GM10248 (cell line): ENCODE results near the gene EEFSEC.
"Not testable (repeated sequence)": the region's sequence is repeated elsewhere in the genome, so short reads cannot be mapped to it uniquely, and the experiment has no call there.

ENCODE experiments used
- CTCF ChIA-PET: fragments of 300-600 bp; sonication (Branson Sonifier 250); formaldehyde crosslinking; extraction: SDS; loops from one replicate; lab custom pipeline; 2021; ENCODE audit warnings: antibody characterized with exemption; lab: Yijun Ruan, JAX
- POLR2A ChIA-PET: fragments of 350-650 bp; sonication (Branson Sonifier 250); formaldehyde crosslinking; extraction: SDS; loops from one replicate; lab custom pipeline; 2020; ENCODE audit warnings: antibody characterized with exemption; lab: Yijun Ruan, JAX
- DNase-seq: peaks from one replicate; pipeline ENCODE4 v3.0.0; 2012; ENCODE audit errors: extremely low spot score
- TF ChIP-seq, protein P1 (sequence below): IDR thresholded peaks from 2 replicates; pipeline ENCODE4 v1.5.1; 2012; ENCODE audit warnings: mild to moderate bottlenecking, low read depth; ENCODE audit errors: extremely low read depth, missing control alignments, control extremely low read depth

The EEFSEC gene

DNA sequence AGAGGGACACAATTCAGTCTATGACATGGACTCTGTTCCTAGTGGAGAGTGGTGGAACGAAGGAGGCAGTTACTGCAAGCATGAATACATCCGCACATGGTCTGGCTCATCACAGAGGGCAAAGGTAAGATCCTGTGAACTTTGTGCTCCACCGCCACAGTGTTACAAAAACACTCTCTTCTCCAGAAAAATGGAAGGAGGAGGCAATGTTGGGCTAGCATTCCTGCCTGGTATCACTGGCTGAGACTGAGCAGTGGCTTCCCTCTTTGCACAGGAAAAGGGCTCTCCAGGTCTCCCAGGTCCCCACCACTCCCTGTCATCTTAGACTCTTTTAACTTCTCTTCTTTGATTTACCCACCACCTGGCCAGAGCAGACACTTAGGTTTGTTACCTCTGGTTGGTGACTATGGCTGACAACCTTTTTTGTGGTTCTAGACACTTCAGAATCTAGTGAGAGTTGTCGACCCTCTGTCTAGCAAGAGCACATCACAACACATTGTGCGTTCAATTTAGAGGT, 1.5 kb upstream of the EEFSEC start:
- ChIA-PET POLR2A (no interaction called here), CTCF (interaction anchor here (1.2 kb wide), 1 partner anchor 28 kb away, joined by 5 read pairs; the partner anchor contains the start of gene RUVBL1)
- no peak for DNase-seq
- TF ChIP-seq, protein P1, sequence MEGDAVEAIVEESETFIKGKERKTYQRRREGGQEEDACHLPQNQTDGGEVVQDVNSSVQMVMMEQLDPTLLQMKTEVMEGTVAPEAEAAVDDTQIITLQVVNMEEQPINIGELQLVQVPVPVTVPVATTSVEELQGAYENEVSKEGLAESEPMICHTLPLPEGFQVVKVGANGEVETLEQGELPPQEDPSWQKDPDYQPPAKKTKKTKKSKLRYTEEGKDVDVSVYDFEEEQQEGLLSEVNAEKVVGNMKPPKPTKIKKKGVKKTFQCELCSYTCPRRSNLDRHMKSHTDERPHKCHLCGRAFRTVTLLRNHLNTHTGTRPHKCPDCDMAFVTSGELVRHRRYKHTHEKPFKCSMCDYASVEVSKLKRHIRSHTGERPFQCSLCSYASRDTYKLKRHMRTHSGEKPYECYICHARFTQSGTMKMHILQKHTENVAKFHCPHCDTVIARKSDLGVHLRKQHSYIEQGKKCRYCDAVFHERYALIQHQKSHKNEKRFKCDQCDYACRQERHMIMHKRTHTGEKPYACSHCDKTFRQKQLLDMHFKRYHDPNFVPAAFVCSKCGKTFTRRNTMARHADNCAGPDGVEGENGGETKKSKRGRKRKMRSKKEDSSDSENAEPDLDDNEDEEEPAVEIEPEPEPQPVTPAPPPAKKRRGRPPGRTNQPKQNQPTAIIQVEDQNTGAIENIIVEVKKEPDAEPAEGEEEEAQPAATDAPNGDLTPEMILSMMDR: no peak

DNA sequence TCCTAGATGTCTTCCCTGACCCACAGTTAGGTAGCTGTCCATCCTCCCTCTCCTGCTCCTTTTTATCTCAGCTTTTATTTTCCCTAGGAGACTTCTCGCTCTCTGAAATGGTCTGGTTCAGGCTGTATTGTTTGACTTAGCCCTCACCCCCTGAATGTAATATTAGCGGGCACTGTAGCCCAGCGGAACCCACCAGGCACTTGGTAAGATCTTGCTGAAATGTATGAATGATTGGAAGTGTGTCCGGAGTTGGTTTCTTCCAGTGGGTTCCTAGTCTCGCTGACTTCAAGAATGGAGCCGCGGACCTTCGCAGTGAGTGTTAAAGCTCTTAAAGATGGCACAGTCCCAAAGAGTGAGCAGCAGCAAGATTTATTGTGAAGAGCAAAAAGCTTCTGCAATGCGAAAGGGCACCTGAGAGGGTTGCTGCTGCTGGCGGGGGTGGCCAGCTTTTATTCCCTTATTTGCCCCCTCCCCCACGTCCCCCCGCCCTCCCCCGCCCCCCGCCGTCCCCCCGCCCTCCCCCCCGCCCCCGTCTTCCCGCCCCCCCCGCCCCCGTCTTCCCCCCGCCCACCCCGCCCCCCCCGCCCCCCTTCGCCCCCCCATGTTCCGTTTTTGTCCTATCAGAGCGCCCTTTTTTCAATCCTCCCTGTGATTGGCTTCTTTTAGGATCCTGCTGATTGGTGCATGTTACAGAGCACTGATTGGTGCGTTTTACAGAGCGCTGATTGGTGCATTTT, 694 bp upstream of the EEFSEC start:
- CTCF ChIA-PET: interaction anchor here (1.2 kb wide), 2 partner anchors 29 to 58 kb away, joined by 5 to 6 read pairs; partner anchors contain the start of gene RUVBL1
- POLR2A ChIA-PET: interaction anchor here (0.7 to 1.2 kb wide), 2 partner anchors 29 to 99 kb away, joined by 3 read pairs; partner anchors contain the start of gene RUVBL1
- no peak for DNase-seq
- TF ChIP-seq, protein P1: no peak

GRCh38 chr3:128154354-128154753, 1.1 kb downstream of the EEFSEC start:
- DNase-seq: not testable (repeated sequence)
- POLR2A ChIA-PET: interaction anchor here (0.6 to 1.1 kb wide), 3 partner anchors 8 to 201 kb away, joined by 3 to 7 read pairs (median 4); no protein-coding TSS in a partner anchor
- CTCF ChIA-PET: interaction anchor here (0.7 to 1.5 kb wide), 5 partner anchors 13 to 68 kb away, joined by 3 to 4 read pairs (median 3); no protein-coding TSS in a partner anchor

DNA sequence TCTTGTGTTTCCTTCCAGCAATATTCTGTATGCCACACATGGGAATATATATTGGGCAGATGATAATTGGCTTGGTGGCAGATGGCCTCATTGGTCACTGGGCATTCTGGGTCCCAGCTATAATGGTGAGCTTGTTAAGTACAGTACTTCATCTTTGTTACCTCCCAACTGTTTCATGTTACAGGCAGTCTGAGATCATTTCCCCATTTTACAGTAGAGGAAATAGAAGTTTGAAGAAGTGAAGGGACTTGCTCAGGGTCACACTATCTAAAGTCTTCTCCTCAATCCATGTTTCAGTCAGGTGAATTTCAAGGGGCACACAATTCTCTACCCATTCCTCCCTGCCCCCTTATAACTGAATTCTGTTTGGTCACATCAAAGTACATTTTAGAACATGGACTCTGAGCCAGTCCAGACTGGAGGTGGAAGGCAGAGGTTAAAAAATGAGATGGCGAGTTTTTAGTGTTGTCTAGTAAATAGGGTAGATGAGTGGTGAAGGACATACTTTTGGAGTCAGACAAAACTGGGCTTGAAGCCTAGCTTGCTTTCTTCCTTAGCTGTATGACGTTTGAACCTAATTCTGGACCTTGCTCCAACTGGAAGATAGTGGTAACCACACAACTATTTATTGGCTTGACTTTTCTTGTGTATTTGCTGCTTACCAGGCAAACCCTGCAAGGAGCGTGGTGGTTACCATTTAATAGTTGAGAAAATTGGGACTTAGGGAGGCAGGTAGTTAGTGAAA, 2.5 kb downstream of the EEFSEC start:
- CTCF ChIA-PET: interaction anchor here (0.8 to 1.5 kb wide), 3 partner anchors 11 to 453 kb away, joined by 3 read pairs; no protein-coding TSS in a partner anchor
- POLR2A ChIA-PET: interaction anchor here (0.6 kb wide), 1 partner anchor 691 kb away, joined by 7 read pairs; no protein-coding TSS in a partner anchor
- DNase-seq: no peak
- TF ChIP-seq, protein P1: no peak

DNA sequence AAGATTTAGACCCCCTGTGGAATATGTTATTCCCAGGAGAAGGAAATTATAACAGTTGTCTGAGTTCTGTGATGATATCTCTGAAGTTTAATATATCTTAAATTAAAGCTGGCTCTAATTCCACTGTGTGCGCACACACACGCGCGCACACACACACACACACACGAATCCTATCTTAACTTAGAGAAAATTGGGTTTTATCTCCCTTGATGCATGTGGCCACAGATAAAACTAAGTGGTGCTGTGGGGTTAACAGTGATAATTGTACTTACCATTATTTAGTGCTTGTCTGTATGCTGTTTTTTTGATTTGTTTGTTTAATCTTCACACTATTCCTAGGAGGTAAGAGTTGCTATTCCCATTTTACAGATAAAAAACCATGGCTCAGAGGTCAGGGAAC, 7.4 kb downstream of the EEFSEC start:
- CTCF ChIA-PET: interaction anchor here (0.9 to 1.4 kb wide), 3 partner anchors 10 to 92 kb away, joined by 3 to 4 read pairs (median 3); no protein-coding TSS in a partner anchor
- POLR2A ChIA-PET: no interaction called here
- TF ChIP-seq, protein P1: no peak
- no peak for DNase-seq

DNA sequence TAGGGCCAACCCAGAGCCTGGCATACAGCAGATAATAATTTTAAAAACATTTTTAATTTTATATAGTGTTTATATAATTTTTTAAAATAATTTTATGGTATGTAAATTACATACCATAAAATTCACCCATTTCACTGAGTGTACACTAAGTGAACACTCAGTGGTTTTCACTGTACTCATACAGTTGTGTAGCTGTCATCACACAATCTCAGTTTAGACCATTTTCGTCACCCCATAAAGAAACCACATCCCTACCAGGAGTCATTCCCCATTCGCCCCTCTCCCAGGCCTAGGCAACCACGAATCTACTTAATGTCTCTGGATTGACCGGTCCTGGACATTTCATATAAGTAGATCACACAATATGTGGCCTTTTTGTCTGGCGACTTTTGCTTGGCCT, 10.2 kb downstream of the EEFSEC start:
- no peak for DNase-seq
- TF ChIP-seq, protein P1: no peak
- POLR2A ChIA-PET: no interaction called here
- CTCF ChIA-PET: interaction anchor here (1.3 kb wide), 1 partner anchor 29 kb away, joined by 4 read pairs; no protein-coding TSS in a partner anchor
